GM18505 (cell line): ENCODE data around the gene CYS1.
A peak's percentile ranks its signal among the peaks of the same experiment; 100 is the strongest.

ENCODE experiments used
- ATAC-seq: cut with Tn5 transposase; IDR thresholded peaks from one replicate; pipeline ENCODE4 v1.9.1; 2021; ENCODE audit not compliant: unreplicated experiment
- POLR2A ChIP-seq: IDR thresholded peaks from 4 replicates; pipeline ENCODE4 v1.6.1; 2011; ENCODE audit warnings: borderline replicate concordance; ENCODE audit not compliant: insufficient read depth, insufficient read length; ENCODE audit errors: extremely low read depth

CYS1 gene

GRCh38 chr2:10058251-10059015, 21.8 kb downstream of the CYS1 start:
- ATAC-seq: no peak
- TF ChIP-seq POLR2A: no peak

- ATAC-seq: no peak
Observed at GRCh38 chr2:10057231-10058107, 22.7 kb downstream of the CYS1 start.

GRCh38 chr2:10056439-10056838, 23.8 kb downstream of the CYS1 start:
- ATAC-seq: no peak

More at GRCh38 chr2:10057231-10058107, 22.7 kb downstream of the CYS1 start:
- no peak for TF ChIP-seq POLR2A

GRCh38 chr2:10054976-10055375, 25.2 kb downstream of the CYS1 start:
- no peak for ATAC-seq

More at GRCh38 chr2:10056439-10056838, 23.8 kb downstream of the CYS1 start:
- no peak for TF ChIP-seq POLR2A

GRCh38 chr2:10054424-10054823, 25.8 kb downstream of the CYS1 start:
- ATAC-seq: no peak
- no peak for TF ChIP-seq POLR2A

More at GRCh38 chr2:10054976-10055375, 25.2 kb downstream of the CYS1 start:
- TF ChIP-seq POLR2A: no peak

GRCh38 chr2:10053351-10053750, 26.9 kb downstream of the CYS1 start:
- no peak for ATAC-seq
- TF ChIP-seq POLR2A: no peak

- TF ChIP-seq POLR2A: no peak
- ATAC-seq: no peak
Observed at GRCh38 chr2:10052216-10052615, 28.0 kb downstream of the CYS1 start.

GRCh38 chr2:10048501-10049171, 31.6 kb downstream of the CYS1 start:
- ATAC-seq: no peak
- no peak for TF ChIP-seq POLR2A

GRCh38 chr2:10047616-10048500, 32.4 kb downstream of the CYS1 start:
- no peak for ATAC-seq
- TF ChIP-seq POLR2A: no peak

- TF ChIP-seq POLR2A: no peak
- no peak for ATAC-seq
Observed at GRCh38 chr2:10046931-10047330, 33.3 kb downstream of the CYS1 start.

- TF ChIP-seq POLR2A: no peak
- ATAC-seq: no peak
Observed at GRCh38 chr2:10045561-10046355, 34.5 kb downstream of the CYS1 start.

- peak; percentile 52 for ATAC-seq
Observed at GRCh38 chr2:10043906-10044601, 36.2 kb downstream of the CYS1 start.

More at GRCh38 chr2:10043906-10044601, 36.2 kb downstream of the CYS1 start:
- no peak for TF ChIP-seq POLR2A
